Right atrium auricular region (tissue), 2 donors: ENCODE data around the gene ZC3H12C. TPM values are rescaled to one million over a fixed set of nuclear protein-coding genes. Genes with fewer than 3 reads are reported as not detected.

Experiments used
- DNase-seq: peaks from one replicate; pipeline ENCODE4 v3.0.0-alpha.2; 2019; ENCODE audit warnings: low spot score
- H3K27ac ChIP-seq, 2 donors: fragments of 200-600 bp; sonication (generic); 1 replicate in 1 of 2; 2 replicates in 1 of 2; pipeline ENCODE4 v1.5.1; 2016 to 2019
- H3K27me3 ChIP-seq, 2 donors: fragments of 200-600 bp; sonication (generic); one replicate each; pipeline versions ENCODE4 v1.5.1 to v1.6.0; 2017 to 2019
- H3K36me3 ChIP-seq: fragments of 200-600 bp; sonication (generic); one replicate; pipeline ENCODE4 v1.5.1; 2016
- H3K4me1 ChIP-seq, 2 donors: fragments of 200-600 bp; sonication (generic); one replicate each; pipeline versions ENCODE4 v1.5.1 to v1.6.0; 2017 to 2019
- H3K4me3 ChIP-seq, 2 donors: fragments of 200-600 bp; sonication (generic); 1 replicate in 1 of 2; 2 replicates in 1 of 2; pipeline ENCODE4 v1.5.1; 2017 to 2019; ENCODE audit warnings: mild to moderate bottlenecking in 1 of 2, moderate library complexity in 1 of 2
- H3K9me3 ChIP-seq, 2 donors: fragments of 200-600 bp; sonication (generic); one replicate each; pipeline ENCODE4 v1.5.1; 2019
- total RNA-seq, 2 donors: library from RNA; depleted of rRNA; stranded (reverse); fragments of >200 nt; gene quantifications; one replicate each; pipeline ENCODE4 v1.1.0, GENCODE V29; 2016
- TF ChIP-seq, protein P1 (sequence below), 2 donors: fragments of 200-600 bp; sonication (generic); IDR thresholded peaks; one replicate each; pipeline ENCODE4 v1.5.1; 2019; ENCODE audit warnings: antibody characterized with exemption in 2 of 2

Gene ZC3H12C
- total RNA-seq, 2 donors from 2014 or later = 12.7 to 14.7 TPM

DNA sequence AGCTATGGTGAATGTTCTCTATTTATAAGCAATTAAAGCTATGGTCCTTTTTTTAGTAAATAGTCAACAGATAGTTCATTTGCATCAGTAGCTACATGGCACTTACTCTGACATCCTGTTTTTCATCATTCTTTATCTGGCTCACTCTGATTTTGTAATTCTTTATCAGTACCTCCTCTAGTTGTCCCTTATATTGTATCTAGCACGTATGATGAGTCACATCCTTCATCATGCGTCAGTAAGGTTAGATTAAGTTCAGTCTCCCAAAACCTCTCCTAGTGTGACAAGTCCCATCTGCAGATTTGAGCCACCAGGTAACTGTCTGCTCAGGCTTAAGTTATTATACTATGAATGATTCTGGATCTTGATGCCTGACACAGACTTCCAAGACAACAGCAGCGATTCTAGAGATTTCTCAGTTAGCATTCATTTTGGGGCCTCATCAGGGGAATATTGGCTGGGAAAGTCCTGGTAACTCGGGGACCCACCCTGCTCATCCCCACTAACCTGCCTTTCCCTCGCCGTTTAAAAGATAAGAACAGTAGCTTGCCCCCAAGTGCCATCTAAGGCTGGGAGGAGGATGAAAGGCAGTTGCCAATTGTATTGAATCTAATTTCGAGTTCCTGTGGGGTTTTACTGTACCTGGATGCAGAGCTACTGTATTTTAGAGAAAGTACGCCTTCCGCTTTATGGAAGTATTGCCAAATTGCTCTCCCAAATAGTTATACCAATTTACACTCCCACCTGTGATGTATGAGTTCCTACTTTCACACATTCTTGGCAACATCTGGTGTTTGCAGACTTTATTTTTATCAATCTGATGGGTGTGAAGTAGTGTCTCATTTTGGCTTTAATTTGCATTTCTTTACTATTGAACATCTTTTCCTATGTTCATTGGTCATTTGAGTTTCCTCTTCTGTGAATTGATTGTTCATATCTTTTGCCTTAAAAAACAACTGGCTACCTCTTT, 55.9 kb downstream of the ZC3H12C start:
- peaks cover 0 to 27% of the 10 kb centered on the region in 2 donors for H3K4me1 ChIP-seq
- H3K27me3 ChIP-seq = no peaks in the 10 kb centered on the region
- TF ChIP-seq, protein P1, sequence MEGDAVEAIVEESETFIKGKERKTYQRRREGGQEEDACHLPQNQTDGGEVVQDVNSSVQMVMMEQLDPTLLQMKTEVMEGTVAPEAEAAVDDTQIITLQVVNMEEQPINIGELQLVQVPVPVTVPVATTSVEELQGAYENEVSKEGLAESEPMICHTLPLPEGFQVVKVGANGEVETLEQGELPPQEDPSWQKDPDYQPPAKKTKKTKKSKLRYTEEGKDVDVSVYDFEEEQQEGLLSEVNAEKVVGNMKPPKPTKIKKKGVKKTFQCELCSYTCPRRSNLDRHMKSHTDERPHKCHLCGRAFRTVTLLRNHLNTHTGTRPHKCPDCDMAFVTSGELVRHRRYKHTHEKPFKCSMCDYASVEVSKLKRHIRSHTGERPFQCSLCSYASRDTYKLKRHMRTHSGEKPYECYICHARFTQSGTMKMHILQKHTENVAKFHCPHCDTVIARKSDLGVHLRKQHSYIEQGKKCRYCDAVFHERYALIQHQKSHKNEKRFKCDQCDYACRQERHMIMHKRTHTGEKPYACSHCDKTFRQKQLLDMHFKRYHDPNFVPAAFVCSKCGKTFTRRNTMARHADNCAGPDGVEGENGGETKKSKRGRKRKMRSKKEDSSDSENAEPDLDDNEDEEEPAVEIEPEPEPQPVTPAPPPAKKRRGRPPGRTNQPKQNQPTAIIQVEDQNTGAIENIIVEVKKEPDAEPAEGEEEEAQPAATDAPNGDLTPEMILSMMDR (IDR thresholded peaks at IDR 0.05) = no peak
- H3K27ac ChIP-seq = peak overlapping the region in 1 of 2 donors; percentile 44
- H3K9me3 ChIP-seq = no peaks in the 10 kb centered on the region
- DNase-seq = no peak
- no peak overlapping the region for H3K4me3 ChIP-seq
- H3K36me3 ChIP-seq = no peaks in the 10 kb centered on the region

DNA sequence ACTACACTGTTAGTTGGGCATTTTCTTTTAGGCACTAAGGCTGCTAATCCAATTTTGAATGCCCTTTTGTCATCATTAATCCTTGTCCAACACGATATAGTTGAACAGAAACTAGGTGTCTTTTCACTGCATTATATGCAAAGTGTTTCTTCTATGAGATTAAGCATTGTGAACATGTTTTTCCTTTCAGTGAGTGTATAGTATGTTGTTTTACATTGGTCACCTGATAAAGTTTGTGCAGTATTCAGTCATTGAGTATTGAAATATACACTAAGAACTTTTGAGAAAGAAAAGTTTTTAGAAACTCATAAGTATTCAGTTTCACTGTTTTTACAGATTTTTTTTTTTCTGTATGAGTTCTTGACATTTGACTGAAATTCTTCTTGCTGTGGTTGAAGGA, 59.0 kb downstream of the ZC3H12C start:
- Histone ChIP-seq H3K27me3 (no peaks in the 10 kb centered on the region), H3K27ac (no peak overlapping the region), H3K4me1 (peaks cover 0 to 22% of the 10 kb centered on the region in 2 donors), H3K9me3 (no peaks in the 10 kb centered on the region), H3K36me3 (no peaks in the 10 kb centered on the region), H3K4me3 (no peak overlapping the region)
- TF ChIP-seq, protein P1 (IDR thresholded peaks at IDR 0.05) = no peak
- DNase-seq = no peak

DNA sequence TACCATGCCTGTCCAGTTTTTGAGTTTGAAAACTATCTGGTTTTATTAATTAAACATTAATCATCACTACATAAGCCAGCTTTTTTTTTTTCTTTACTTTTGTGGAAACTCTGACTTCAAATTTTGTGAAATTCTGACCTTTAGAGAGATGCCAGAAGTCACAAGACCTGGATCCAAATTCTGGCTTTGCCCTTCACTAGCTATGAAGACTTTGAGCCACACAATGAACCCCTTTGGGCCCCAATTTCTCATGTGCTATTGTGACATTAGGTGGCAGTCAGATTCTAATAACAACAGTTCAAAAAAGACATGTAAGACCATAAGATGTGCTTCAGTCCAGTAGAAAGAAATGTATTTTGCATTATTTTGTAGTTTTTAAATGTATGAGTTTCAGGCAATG, 60.3 kb downstream of the ZC3H12C start:
- DNase-seq = no peak
- H3K36me3 ChIP-seq = no peaks in the 10 kb centered on the region
- peaks cover 0 to 14% of the 10 kb centered on the region in 2 donors for H3K4me1 ChIP-seq
- H3K27me3 ChIP-seq = no peaks in the 10 kb centered on the region
- TF ChIP-seq, protein P1 (IDR thresholded peaks at IDR 0.05) = no peak
- no peak overlapping the region for H3K4me3 ChIP-seq
- no peaks in the 10 kb centered on the region for H3K9me3 ChIP-seq
- no peak overlapping the region for H3K27ac ChIP-seq

DNA sequence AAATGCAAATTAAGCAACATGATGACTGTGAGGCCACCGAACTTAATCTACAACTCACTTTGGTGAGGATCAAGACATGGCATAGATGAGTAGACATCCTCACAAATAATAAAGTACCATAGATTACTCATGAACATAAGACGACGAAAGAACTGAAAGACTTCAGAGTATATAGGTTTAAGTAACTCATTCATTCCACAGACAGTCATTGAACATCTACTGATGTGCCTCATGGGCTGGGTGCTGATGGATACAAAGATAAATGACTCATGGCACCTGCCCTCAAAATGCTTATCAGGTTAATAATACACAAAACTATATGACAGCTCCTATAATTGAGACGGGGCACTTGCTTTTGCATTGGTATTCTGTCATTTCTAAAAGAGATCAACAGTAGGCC, 63.3 kb downstream of the ZC3H12C start:
- Histone ChIP-seq H3K27me3 (no peaks in the 10 kb centered on the region), H3K9me3 (no peaks in the 10 kb centered on the region), H3K4me1 (peaks cover 0 to 5% of the 10 kb centered on the region in 2 donors), H3K36me3 (peaks cover 13% of the 10 kb centered on the region), H3K27ac (no peak overlapping the region), H3K4me3 (no peak overlapping the region)
- TF ChIP-seq, protein P1 (IDR thresholded peaks at IDR 0.05) = no peak
- no peak for DNase-seq

DNA sequence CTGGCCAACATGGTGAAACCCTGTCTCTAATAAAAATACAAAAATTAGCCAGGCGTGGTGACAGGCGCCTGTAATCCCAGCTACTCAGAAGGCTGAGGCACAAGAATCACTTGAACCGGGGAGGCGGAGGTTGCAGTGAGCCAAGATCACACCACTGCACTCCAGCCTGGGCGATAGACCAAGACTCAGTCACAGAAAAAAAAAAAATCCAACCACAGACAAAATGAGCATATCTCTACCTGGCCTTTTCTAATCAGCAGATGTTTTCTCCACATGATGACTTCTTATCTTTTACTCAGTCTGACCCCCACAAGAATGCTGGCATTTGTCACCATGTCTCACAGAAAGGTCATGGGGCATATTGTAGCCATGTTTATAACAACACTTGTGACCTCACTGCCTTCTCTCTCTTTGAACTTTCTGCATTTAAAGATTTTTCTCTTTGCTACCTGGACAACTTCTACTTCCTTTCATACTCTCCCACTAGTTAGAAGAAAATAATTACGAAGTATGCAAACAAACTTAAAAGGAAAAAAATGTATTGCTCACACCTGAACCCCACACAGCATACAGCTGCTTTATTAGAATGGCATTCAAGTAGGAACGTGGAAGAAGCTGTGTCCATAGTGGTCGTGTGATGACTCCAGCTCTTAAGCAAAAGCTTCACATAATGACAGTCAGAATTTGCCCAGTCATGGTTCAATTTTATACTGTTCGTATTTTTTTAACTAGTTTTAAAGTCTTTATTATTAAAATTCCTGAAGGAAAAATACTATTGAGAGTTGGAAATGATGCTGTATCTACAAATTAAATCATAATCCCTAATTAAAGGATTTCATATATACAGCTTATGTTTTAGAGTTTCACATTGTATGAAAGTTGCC, 65.4 kb downstream of the ZC3H12C start:
- Histone ChIP-seq H3K4me3 (no peak overlapping the region), H3K27ac (no peak overlapping the region), H3K27me3 (no peaks in the 10 kb centered on the region), H3K9me3 (no peaks in the 10 kb centered on the region), H3K4me1 (peaks cover 0 to 5% of the 10 kb centered on the region in 2 donors), H3K36me3 (peaks cover 21% of the 10 kb centered on the region)
- DNase-seq = no peak
- TF ChIP-seq, protein P1 (IDR thresholded peaks at IDR 0.05) = no peak
